GM19463 (cell line): ENCODE data around the gene EIF4EBP2.

Experiments used
- ATAC-seq: cut with Tn5 transposase; IDR thresholded peaks from one replicate; pipeline ENCODE4 v1.9.1; 2021; ENCODE audit warnings: mild to moderate bottlenecking, moderate library complexity; ENCODE audit not compliant: unreplicated experiment

Gene EIF4EBP2

DNA sequence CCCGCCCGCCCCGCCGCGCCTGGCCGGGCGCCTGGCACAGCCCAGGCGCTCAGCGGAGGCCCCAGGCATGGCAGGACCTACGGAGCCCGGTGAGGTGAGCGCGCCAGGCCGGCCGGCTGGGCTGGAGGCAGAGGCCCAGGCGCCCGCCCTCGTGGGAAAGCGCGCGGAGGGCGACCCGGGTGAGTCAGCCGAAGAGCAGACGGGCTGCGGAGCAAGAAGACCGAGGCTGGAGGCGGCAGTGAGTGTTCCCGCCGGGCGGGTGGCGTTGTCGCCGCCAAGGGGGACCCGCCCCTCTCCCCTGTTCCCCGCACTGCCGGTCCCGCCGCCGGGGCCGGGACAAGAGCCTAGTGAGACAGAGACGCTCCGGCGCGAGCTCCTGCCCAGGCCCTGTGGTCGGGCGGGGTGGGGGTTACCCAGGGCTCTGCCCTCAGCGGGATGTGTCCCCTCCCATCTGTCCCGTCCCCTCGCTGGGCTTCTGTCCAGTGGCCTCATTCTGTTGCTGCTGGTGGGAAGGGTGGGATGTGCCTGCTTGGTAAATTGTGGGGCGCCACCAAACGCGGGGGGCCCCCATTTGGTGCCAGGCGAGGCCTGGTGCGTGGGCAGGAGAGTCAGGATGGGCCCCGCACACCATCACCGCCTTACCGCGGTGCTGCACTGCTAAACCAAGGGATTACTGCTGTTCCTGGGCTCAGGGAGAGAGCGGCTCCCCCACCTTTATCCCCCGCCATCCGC, 54.5 kb downstream of the EIF4EBP2 start:
- no peak for ATAC-seq

DNA sequence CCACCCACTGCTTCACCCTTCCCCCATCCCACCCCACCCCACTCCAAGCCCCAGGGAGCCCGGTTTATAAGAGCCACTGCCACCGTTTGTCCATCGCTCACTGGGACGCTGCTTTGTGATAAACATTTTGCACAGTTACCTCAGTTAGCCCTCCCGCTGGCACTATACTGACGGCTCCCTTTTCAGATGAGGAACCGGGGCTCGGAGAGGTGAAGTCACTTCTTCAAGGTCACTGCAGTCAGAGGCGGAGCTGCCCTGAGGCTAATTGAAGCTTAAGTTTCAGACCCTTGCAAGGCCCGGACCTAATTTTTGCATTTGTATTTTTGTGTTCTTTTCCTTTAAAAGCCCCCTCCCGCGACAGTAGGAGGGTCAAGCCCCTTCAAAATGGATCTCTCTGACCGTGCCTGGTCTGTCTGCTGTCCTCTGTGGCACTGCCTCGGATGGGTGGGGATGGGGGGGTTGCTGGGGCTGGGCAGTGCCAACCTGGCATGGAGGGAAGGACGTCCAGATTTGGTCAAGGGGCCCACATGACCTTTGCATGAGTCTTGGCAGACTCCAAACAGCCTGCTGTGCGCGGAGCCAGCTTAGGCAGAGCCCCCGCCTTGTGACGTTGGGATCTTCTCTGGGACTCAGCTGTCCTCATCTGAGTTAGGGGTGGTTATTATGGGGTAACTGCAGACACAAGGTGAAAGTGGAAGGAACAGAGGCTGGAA, 55.3 kb downstream of the EIF4EBP2 start:
- no peak for ATAC-seq

DNA sequence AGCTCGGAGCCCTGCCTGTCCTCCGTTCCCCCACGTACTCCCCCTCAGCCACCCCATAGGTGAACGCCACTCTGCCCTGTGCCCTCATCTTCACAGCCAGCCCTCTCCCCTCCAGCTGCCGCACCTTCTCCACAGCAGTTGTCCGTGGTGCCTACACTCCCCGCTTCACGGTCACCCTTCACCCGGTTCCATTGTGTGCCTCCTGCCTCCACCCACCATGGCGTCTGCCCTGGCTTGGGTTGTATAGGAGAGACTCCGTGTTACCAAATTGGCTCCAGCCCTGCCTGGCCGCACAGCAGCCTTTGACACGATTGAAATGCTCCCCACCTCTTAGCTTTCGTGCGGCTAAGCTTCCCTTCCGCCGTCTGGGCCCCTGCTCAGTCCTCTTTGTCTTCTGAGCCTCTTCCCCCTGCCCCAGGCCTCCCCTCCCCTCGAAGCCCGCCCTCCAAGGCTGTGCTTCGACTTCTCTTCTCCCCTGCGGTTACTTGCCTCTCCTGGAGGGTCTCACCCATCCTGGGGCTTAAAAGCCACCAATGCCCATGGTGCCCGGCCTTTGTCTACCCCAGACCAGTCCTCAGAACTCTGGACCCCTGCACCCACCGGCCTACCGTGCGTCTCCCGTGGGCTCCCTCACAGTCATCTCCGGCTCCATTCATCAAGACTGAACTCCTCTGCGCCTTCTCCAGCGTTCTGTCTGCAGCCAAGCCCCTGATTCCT, 56.0 kb downstream of the EIF4EBP2 start:
- no peak for ATAC-seq

DNA sequence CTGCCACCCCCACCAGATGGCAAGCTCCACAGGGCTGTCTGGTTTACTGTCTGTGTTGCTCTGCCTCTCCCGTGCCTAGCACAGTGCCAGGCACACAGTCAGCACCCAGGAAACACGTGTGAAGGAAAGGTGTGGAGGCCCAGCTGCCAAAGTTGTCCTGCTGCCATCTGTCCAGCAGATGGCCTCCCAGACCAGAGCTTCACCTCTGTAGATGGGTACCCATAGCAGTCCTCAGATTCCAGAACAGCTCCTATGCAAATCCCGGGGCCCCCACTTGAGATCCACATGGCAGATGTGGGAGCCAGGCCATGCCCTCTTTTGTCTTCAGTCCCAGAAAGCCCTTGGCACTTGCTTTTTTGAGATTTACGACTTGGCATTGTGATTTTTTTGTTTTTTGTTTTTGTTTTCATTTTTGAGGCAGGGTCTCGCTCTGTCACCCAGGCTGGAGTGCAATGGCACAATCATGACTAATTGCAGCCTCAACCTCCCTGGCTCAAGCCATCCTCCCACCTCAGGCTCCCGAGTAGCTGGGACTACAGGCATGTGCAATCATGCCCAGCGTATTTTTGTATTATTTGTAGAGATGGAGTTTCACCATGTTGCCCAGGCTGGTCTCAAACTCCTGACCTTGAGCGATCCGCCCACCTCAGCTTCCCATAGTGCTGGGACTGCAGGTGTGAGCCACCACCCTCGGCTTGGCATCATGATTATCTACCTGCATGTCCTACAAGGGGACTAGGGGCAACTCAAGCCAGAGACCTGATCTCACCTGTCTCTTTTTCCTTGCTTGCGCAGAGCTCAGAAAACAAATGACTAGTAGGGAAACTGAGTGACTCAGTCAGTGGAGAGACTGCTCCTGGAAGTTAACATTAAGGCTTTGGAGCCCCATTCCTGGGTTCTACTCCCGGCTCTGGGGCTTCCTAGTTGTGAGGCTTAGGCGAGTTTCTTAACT, 57.7 kb downstream of the EIF4EBP2 start:
- no peak for ATAC-seq

DNA sequence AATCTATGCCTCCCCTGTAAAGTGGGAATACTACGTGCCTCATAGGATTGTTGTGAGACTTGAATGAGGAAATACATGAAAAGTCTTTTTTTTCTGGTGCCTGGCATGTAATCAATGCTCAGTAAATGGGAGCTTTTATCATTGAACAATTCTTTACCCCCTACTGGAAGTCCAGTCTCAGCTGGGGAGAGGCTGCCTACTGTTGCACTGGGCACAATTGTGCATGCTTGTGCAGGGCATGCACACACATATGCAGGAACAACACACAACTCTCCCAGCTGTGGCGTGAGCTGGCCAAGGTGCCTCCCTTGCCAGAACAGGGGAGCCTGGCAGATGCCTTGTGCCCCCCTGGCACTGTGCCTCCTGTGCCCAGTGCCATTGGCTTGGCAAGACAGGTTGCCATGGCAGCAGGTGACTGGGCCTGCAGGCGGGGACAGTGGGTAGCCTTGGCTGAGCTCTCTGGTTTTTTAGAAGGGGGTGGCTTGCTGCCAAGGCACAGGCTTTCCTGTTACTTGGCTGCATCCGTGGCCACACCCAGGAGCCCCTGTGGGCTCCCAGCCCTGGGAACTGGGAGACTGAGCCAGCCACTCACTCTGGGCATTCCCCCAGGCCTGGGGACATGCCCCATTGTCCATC, 58.5 kb downstream of the EIF4EBP2 start:
- no peak for ATAC-seq

DNA sequence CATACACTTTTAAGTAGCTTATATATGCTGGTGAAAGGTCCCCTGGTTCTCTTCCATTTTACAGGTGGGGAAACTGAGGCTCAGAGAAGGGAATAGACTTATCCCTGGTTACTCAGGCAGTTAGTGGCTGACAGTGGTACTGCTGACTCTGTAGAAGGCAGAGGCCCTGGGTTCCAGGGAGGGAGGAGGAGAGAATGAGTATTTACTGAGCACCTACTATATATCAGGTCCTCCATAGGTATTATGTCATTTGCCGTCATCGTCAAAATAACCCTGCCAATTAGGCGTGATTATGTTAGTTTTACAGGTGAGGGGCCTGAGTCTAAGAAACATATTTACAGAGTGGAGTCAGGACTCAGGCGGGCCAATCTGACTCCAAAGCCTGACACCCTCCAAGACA, 61.3 kb downstream of the EIF4EBP2 start:
- ATAC-seq, result no peak

DNA sequence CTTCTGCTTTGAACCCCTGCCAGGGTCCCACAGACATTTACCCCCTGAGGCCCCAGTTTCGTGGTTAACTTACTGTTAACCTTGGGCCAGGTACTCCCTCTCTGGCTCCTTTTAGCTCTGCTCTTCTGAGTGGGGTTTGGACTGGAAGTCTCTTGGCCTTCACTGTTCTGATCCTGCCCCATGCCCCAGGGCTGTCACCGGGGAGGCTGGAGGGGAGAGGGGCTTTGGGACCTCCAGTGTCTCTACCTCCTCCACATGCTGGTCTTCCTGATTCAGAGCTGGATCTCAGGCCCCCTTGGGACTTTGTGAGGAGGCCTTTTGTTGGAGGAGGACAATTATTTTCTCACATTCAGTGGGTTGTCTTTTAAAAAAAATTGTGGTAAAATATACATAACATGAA, 61.9 kb downstream of the EIF4EBP2 start:
- no peak for ATAC-seq

DNA sequence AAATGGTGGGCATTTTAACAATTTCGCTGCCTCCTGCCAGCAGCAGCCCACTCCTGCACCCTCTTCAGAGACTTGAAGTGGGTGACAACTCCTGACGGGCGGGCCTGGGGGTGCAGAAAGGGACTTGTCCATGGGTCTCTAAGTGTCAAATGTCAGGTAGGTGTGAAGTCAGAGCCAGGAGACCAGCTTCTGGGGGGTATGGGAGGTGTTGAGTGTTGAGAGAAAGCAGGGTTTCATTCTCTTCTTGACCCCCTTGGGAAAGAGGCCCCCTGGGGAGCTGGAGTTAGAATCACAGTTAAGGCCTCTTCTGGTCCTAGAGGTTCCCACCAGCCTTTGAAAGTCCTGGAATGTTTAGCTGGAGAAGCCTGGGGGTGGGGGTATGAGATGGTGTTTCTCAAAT, 63.0 kb downstream of the EIF4EBP2 start:
- no peak for ATAC-seq

DNA sequence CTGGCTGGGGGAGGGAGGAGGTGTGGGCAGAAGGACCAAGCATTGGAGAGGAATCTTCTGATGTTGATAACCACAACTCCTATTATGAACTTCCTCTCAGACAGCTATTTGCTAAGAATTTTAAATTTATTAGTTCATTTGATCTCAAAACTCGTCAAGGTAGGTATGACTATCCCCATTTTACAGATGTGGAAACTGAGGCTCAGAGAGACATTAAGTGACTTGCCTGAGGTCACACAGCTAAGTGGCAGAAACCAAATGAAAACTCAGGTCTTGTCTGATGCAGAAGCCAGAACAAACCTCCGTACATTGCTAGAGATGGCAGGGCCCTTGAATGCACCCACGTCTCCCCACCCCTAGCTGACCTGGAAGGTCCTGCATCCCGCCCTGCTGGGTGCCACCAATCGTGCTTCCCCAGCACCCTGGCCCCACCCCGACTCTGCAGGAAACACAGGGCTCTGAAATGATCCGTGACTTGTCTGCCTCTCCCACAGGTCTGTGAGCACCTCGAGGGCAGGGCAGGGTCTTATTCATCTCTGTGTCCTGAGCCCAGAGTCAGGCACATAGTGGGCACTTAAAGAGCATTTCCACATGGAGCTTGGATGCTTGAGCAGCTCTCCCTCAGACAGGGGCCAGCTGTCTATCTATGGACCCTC, 69.0 kb downstream of the EIF4EBP2 start:
- no peak for ATAC-seq

DNA sequence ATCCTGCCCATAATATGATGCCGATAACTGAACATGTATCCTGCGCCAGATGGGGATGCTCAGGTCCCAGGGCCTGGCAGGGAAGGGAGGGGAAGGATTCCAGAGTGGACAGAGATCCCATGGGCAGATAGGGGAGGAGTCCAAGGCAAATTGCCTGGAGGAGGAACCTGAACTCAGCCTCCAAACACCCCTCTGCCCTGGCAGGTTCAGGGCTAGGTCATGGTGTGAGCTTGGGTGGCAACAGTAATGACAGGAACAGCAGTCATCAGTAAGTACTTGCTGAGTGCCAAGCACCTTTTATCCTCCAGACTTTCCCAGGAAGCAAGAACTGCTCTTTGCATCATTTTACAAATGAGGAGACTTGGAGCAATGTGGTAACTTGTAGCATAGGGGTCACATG, 70.8 kb downstream of the EIF4EBP2 start:
- ATAC-seq, result no peak

DNA sequence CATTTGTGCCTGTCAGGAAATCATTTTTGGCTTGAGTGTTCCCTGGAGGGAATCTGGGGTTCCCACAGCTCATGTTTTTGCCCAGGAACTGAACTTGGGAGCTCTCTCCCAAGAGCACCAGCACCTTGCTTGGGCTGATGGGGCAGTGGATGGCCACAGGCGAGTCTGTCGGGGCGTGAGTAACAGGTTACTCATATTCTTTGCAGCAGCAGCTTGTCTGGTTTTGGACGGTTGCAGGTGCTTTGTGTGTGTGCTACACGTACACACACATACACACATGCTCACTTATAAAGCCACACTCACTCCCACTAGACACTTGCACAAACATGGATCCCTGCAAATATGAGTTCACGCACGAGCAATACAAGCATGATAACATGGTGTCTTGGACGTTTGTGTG, 71.7 kb downstream of the EIF4EBP2 start:
- ATAC-seq, result no peak

DNA sequence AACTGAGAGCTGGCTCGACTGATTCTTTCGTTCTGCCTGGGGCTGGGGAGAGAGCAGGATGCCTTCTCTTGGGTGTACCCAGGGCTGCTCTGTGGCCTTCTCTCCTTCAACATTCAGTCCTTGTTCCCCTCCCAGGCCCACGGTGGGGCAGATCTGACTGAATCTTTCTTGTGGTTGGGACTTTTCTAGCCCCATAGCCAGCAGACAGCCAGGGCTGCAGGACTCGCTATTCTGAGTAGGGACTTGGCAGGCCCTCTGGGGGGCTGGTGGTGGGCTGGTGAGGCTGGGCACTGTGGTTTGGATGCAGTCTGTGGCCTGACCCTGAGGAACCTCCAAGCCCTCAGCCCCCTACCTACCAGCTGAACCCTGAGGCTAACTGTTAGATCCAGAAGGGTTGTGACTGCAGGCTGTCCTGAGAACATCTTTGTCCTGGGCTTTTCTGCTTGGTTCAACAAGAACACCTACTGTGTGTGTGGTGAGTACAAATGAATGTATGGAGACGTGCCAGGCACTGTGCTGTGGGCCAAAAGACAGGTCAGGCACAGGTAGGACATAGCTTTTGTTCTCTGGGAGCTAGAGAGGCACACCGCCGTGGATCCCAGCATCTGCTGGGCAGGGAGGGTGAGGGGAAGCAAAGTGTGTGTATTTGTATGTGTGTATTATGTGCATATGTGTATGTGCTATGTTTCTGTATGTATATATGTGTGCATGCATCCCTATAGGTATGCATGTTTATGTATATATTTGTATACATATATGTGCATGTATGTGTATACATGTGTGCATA, 72.5 kb downstream of the EIF4EBP2 start:
- ATAC-seq, result no peak

DNA sequence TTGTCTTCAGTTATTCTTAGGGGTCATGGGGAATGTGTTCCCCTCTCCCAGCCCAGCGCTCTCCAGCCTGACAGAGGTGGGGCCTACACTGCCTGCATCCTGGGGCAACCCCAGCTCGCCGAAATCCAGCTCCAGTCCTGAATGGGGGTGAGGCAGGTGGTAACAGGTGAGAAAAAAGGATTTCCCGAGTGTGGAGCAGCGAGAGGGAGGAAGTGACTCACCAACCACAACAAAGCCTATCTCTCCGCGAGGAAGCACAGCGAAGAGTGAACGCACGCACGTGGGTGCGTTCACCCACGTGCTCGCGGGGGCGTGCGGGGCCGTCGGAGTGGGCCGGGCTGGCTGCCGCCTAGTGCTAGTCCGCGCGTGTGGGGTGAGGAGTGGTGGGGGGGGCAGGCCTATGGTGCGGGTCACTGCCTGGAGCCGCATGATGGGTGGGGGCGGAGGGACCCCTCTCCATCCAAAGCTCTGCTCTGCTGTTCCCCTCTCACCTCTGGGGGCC, 73.8 kb downstream of the EIF4EBP2 start:
- ATAC-seq, result no peak
